GM19023 (cell line): ENCODE results near the gene LBH.

ENCODE experiments used
- ATAC-seq: cut with Tn5 transposase; IDR thresholded peaks from one replicate; pipeline ENCODE4 v1.9.1; 2021; ENCODE audit warnings: mild to moderate bottlenecking, moderate library complexity; ENCODE audit not compliant: unreplicated experiment

The LBH gene

DNA sequence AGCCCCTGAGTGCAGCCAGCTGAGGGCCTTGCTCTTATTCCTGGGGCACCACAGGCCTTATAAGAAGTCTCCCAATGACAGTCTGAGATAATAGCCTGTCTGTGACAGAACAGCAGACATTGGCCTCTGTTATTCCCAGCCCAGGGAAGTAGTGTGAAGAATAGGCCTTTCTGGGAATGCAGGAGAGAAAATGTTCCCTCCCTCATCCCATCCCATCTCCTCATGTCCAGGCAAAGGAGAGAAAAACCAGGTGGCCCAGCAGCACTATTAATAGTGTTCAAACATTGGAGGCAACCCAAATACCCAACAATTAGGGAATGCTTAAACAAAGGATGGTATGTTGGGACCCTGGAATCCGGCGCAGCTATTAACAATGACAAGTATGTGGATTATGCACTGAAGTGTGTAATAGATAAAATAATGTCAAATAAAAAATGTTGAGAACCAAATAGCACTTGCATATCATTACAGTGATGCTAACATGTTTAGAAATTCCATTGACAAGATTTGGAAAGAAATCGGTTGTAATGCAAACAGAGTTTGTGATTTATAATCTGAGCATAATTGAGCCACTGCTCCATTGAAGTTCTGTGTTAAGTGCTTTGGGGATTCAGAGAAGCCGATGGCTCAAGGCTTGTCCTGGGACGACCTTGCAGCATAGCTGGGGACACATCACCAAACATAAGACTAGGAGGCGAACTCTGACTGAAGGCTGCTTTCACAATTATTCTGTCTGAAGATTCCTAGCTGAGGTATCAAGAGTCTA, 69.3 kb downstream of the LBH start:
- ATAC-seq, result no peak

DNA sequence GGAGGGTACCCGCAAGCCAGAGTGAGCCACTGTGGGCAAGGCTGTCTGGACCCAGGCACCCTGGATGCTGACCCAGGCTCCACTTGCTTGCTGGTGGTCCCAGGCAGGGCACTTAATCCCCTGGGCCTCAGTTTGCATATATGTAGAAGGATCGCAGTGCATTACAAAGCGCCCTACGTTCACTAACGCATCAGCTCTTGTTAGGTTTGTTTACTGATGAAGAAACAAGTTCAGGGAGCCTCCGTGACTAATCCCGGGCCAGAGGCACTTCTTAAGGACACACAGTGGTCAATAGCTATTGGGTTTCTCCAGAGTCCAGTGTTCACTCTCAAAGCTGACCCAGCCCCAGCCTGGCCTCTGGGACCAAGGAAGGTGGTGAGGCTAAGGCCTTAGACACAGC, 70.2 kb downstream of the LBH start:
- no peak for ATAC-seq

DNA sequence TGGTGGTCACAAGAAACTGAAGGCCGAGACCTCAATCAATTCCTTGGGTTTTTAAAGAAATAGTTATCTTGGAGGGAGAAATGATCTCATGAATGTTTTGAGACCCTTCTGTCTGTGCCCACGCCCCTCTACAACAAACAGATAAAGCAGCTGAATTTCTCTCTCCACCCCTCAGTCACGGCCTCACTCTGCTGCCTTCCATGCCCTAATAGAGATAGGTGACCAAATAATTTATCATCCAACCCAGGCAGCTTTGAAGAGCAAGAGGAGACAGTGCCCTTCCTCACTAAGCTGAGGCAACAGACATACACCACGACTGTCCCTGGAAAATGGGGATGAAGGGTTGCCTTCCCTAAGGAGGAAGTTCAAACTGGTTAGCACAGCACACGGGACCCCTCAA, 71.2 kb downstream of the LBH start:
- no peak for ATAC-seq

DNA sequence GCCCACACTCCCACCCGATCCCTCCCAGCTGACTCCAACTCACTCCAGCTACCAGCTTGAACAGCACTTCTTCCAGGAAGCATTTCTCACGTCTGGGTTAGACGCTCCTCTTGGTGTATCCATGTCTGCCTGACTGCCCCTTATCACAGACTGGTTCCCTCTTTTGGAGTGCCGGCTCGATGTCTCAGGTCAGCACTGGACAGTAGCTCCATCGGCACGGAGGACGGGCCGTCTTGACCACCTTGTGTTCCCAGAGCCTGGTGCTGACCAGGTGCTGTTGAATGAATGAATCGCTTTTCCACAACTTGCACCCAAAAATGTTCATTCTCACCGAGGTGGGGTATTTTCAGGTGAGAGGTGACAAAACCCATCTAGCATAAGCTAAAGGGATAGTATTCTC, 71.8 kb downstream of the LBH start:
- no peak for ATAC-seq

DNA sequence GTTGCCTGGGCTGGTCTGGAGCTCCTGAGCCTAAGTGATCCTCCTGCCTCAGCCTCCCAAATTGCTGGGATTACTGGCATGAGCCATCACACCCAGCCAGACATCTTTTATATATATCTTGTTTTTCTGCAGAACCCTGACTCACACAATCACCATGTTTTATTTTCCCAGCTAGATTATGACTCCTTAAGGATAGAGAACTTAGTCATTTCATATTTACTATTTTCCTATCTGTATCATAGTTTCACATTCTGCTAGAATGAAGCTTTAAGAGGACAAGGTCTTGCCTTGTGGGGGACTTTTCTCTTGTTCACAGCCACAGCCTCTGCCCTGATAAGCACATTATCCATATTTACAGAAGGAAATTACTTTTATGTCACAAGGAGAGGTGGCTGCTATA, 73.9 kb downstream of the LBH start:
- no peak for ATAC-seq

DNA sequence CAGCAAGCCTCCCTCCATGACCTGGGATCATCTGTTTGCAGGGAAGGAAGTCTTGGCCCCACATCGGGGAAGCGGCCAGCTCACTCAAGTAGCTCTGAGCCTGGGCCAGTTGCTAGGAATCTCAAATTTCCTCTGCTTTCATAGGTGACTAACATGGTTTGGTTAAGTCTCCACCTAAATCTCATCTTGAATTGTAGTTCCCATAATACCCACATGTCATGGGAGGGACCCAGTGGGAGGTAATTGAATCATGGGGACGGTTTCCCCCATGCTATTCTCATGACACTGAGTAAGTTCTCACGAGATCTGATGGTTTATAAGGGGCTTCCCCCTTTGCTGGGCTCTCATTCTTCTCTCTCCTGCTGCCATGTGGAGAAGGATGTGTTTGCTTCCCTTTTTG, 75.2 kb downstream of the LBH start:
- no peak for ATAC-seq

DNA sequence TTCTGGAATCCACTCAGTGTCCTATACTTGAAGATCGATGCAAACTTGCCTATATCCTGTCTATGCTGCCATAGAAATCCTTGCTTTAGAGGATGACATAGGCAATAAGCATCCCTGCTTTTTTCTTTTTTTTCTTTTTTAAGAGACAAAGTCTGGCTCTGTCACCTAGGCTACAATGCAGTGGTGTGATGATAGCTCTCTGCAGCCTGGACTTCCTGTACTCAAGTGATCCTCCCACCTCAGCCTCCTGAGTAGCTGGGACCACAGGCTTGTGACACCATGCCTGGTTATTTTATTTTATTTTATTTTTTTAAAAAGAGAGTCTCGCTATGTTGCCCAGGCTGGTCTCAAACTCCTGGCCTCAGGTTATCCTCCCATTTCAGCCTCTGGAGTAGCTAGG, 76.9 kb downstream of the LBH start:
- ATAC-seq, result no peak
